ENCODE results near the gene ALDH16A1. TPM values are rescaled to one million over a fixed set of nuclear protein-coding genes. Genes with fewer than 3 reads are reported as not detected.

Gene ALDH16A1
- total RNA-seq, 1 experiment from 2014 or later = 51.7 TPM

- no peaks in the 10 kb centered on the region for H3K27me3 Mint-ChIP-seq (ENCODE audit: low read depth)
- H3K9me3 Mint-ChIP-seq = no peaks in the 10 kb centered on the region
- no peak overlapping the region for H4K91ac ChIP-seq (ENCODE audit: insufficient read length, low read depth, low read length)
- no CpG with 5 or more reads among the region's 37 CpGs for WGBS (ENCODE audit: extremely low coverage, insufficient read length, low lambda C conversion rate)
- H3K9me3 ChIP-seq (ENCODE audit: control insufficient read depth, low read depth, low read length) = no peaks in the 10 kb centered on the region
- H3K4me2 ChIP-seq (ENCODE audit: insufficient read depth, insufficient read length, low read length) = no peak overlapping the region
- H3K23ac ChIP-seq (ENCODE audit: insufficient read length, low read depth, low read length) = no peak overlapping the region
- no peak overlapping the region for H3K4me3 Mint-ChIP-seq
- H3T11ph ChIP-seq (ENCODE audit: low read length) = no peak overlapping the region
- H4K8ac ChIP-seq (replicated peaks; ENCODE audit: insufficient read length, low read depth, low read length) = no peak overlapping the region
- H2BK5ac ChIP-seq (ENCODE audit: insufficient read length, low read length) = no peak overlapping the region
- no peak overlapping the region for H3K18ac ChIP-seq (ENCODE audit: insufficient read length, low read depth, low read length)
- no peaks in the 10 kb centered on the region for H3K4me1 Mint-ChIP-seq
- H2BK15ac ChIP-seq (ENCODE audit: low read depth, low read length) = no peak overlapping the region
- no peak overlapping the region for H2AFZ ChIP-seq (ENCODE audit: low read length)
- H3K79me1 ChIP-seq (ENCODE audit: insufficient read depth, low read depth, low read length, poor library complexity, severe bottlenecking) = no peaks in the 10 kb centered on the region
- TF ChIP-seq CTCF (conservative IDR thresholded peaks at IDR 0.05) = no peak
- H3K27me3 ChIP-seq (ENCODE audit: insufficient read depth, low read length) = no peaks in the 10 kb centered on the region
- H3K56ac ChIP-seq (ENCODE audit: insufficient read length, low read depth, low read length) = no peak overlapping the region
- no peaks in the 10 kb centered on the region for H3K23me2 ChIP-seq (ENCODE audit: insufficient read length, low read depth, low read length, poor library complexity, severe bottlenecking)
- no peak overlapping the region for H4K5ac ChIP-seq (ENCODE audit: insufficient read length, low read depth, low read length)
- H2BK120ac ChIP-seq (ENCODE audit: low read depth, low read length, poor library complexity, severe bottlenecking) = no peak overlapping the region
- H3K27ac Mint-ChIP-seq = no peak overlapping the region
- H3K36me3 Mint-ChIP-seq (ENCODE audit: insufficient read depth in 1 of 3, low read depth in 3 of 3) = peaks cover 16 to 34% (median 32%) of the 10 kb centered on the region in 3 experiments; a peak in 6 of 7 replicates
- no peak overlapping the region for H3K27ac ChIP-seq (ENCODE audit: insufficient read length, low read depth, low read length)
- no peaks in the 10 kb centered on the region for H3K4me1 ChIP-seq (ENCODE audit: insufficient read depth, low read length)
- H3K4ac ChIP-seq (ENCODE audit: low read depth, low read length) = no peak overlapping the region
- no peak overlapping the region for H3K14ac ChIP-seq (ENCODE audit: insufficient read depth, low read length)
- no peak overlapping the region for H2BK12ac ChIP-seq (ENCODE audit: insufficient read length, low read depth, low read length)
- no peak for DNase-seq
- H2BK20ac ChIP-seq (ENCODE audit: low read depth, low read length, poor library complexity, severe bottlenecking) = no peak overlapping the region
- no peaks in the 10 kb centered on the region for H3K79me2 ChIP-seq (ENCODE audit: insufficient read depth, low read length)
- H3K9ac ChIP-seq (ENCODE audit: extremely low read depth, insufficient read length, low read length) = no peak overlapping the region
- no peaks in the 10 kb centered on the region for H4K20me1 ChIP-seq (ENCODE audit: control insufficient read depth, insufficient read depth, insufficient read length)
- H2AK5ac ChIP-seq (ENCODE audit: insufficient read length, low read length) = no peak overlapping the region
Observed at GRCh38 chr19:49461656-49462055, 8.6 kb downstream of the ALDH16A1 start.

Measured in H9 (cell line).